SH-SY5Y (cell line): ENCODE measurements around the gene ADRA2B.

Experiments
- GATA2 ChIP-seq: IDR thresholded peaks from 2 replicates; pipeline ENCODE4 v1.6.1; 2011; ENCODE audit warnings: mild to moderate bottlenecking, low read depth, low read length
- GATA3 ChIP-seq: IDR thresholded peaks from 2 replicates; pipeline ENCODE4 v1.6.1; 2011; ENCODE audit warnings: low read depth, mild to moderate bottlenecking, low read length, moderate library complexity

DNA sequence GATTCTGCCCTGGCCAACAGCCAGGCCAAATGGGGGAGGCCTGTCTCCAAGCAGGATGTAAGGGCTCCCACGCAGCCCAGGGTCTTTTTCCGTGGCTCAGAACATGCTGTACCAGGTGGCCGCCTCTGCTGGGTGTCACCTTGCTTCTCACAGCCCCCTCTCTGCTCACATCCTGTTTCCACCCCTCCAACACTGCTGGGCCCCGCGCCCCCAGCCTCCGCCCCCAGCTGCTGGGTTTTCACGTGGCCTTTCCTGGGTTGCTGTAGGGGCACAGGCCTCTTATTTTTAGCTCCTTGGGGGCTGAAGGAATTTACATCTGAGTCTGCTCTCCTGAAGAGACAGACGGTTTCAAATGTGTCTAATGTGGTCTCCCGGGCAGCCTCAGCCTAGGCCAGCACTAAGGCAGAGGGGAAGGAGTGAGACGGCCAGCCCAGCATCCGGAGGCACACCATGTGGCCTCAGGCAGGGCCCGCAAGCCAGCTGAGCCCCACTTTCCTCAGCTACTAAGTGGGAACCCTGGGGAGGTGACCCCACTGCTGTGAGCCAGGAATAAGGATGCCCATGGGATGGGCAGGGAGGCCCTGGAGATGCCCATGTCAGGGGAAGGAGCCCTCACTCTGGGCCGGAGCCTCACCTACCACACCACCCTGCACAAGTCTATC lies 47.5 kb upstream of the ADRA2B start:
- TF ChIP-seq GATA2 (no peak), GATA3 (no peak)
